ENCODE results near the gene PDLIM4.

PDLIM4 gene

DNA sequence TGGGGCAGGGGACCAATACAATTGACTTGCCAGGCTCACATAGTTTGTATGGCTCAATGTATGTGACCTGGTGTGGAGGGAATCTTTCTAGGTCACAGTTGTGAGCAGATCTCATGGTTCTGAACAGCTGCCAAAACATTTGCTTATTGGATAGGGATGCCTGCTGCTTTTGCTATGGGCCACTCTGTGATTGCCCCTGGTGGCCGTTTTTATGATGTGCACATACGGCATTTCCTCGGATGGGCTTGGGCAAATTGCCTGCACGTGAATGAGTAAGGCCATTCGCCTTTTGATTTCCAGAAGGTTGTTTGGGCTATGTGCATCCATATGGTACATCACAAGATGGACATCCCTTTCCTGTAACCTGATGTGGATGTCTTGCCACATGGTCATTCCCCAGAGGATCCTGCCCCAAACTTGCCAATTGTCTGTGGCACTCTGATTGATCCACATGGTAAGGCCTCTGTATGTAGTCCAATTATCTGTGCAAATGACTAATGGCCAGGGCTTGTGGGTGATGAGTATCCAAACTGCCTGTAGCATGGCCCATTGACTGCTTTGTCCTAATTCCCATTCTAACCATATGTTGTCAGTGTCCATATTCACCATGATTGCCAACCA lies 26.0 kb downstream of the PDLIM4 start:
- DNase-seq (ENCODE audit: low spot score): peak; percentile 82

DNA sequence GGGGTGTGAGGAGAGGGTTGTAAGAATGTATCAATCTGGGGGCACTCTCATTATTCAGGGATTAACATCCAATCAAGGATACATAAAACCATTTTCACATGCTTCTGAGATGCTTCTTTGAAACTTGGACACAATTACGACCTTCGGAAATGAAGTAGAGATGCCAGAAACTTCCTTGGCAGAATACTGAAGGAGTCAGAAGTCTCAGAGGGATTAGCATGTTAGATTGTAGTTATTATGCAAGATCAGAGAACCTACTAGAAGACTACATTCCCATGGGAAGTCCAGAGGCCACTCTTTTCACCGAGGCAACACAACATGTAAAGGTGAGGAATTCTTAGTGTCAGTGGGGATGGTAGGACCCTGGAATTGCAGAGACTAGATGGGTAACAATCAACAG lies 31.6 kb downstream of the PDLIM4 start:
- no peak for DNase-seq (ENCODE audit: low spot score)

GRCh38 chr5:132291026-132291425 lies 33.5 kb downstream of the PDLIM4 start:
- DNase-seq (ENCODE audit: low spot score): no peak

- DNase-seq (ENCODE audit: low spot score): peak; percentile 88
Observed at GRCh38 chr5:132293066-132293991, 35.8 kb downstream of the PDLIM4 start.

DNA sequence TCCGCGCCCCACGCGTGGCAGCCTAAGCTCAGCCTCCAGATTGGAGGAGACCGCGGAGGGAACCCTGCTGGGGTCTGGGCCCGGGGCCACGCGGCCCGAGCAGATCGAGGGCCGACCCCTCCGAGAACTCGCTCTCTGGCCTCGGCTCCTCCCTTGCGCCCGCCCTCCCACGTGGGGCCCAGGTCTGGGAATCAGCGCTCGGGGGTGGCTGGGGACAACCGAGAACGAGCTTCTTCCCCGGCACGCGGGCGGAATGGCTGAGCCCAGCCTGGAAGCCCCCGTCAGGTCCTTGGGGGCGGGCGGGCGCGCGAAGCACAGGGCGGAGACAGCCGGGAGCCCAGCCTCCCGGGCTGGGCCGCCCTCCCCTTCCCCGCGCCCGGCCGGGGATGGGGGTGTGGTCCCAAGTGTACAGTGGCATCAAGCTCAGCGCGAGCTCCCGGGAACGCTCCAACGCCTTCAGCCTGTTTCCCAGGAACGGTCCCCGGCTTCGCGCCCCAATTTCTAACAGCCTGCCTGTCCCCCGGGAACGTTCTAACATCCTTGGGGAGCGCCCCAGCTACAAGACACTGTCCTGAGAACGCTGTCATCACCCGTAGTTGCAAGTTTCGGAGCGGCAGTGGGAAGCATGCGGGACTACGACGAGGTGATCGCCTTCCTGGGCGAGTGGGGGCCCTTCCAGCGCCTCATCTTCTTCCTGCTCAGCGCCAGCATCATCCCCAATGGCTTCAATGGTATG lies 36.7 kb downstream of the PDLIM4 start, which contains the start of gene SLC22A4:
TSS of gene SLC22A4 (plus strand) at position 403 of the 736 bp plus-strand sequence. CDS start at position 626, 223 bp downstream.
- DNase-seq (ENCODE audit: low spot score): peak; percentile 96

DNA sequence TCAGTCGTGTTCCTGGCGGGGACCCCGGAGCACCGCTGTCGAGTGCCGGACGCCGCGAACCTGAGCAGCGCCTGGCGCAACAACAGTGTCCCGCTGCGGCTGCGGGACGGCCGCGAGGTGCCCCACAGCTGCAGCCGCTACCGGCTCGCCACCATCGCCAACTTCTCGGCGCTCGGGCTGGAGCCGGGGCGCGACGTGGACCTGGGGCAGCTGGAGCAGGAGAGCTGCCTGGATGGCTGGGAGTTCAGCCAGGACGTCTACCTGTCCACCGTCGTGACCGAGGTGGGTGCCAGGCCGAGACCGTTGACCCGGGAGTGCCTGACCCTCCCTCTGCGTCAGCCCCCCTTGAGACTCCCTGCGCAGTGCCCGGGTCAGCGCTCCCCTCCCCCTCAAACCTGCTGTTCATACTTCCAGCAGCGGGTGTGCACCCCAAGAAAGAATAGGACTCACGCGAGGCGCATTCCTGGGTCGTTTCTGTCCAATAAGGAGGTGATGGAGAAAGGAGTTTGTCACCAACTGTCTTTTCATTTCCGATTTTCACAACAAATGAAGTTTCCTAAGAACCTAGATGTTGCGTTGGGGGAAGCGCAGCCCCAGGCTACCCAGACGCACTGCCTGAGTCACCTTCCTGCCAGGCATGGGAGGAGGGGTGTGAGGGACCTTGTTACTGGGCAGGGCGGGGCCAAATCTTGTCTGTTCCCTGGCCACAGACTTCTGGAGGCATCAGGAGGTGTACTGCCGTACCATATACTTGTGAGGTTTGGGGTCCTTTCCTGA lies 37.4 kb downstream of the PDLIM4 start:
- DNase-seq (ENCODE audit: low spot score): peak; percentile 72

GRCh38 chr5:132295505-132296411 lies 38.3 kb downstream of the PDLIM4 start:
- no peak for DNase-seq (ENCODE audit: low spot score)

DNA sequence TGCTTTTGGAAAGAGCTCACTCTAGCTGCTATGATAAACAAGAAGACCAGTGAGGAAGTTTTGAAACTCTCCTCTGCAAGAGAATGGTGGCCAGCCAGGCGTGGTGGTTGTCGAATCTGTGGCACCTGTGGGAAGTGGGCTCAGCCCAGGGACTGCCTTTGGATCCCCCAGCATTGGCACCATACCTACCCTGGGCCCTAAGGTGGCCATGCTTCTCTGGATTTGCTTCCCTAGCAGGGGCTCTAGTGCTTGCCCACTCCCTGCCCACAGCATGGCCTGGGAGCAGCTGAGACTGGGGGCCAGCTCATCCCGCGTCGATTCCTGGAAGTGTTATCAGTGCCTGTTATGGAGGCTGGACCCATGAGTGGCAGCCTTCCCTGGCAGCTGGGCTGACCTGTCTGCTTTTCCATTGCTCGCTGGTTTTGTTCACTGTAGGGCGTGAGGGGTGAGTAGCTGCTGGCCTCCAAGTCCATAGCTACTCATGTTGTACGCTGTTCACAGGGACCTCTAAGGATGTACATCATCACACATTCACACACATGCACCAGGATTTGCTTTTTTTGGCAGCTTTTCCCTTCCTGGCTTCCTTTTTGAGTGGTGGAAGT lies 39.0 kb downstream of the PDLIM4 start:
- DNase-seq (ENCODE audit: low spot score): no peak

DNA sequence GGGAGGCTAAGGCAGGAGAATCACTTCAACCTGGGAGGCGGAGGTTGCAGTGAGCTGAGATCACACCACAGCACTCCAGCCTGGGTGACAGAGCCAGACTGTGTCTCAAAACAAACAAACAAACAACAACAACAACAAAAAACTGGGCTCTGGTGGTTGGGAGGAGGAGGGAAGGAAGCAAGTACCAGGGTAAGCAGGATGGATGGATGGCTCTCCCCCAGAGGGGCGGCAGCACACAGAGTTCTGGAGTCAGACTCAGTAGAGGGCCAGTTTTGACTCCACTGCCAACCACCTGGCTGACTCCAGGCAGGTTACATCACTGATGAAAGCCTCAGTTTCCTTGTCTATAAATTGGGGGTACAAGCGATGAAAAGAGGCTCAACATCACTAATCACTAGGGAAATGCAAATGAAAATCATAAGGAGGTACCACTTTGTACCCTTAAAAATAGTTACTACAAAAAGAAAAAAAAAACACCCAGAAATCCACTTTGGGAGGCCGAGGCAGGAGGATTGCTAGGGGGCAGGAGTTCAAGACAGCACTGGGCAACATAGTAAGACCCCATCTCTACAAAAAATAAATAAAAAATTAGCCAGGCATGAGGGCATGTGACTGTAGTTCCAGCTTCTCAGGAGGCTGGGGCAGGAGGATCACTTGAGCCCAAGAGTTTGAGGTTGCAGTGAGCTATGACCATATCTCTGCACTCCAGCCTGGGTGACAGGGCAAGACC lies 39.9 kb downstream of the PDLIM4 start:
- DNase-seq (ENCODE audit: low spot score): no peak

GRCh38 chr5:132298298-132299212 lies 41.1 kb downstream of the PDLIM4 start:
- DNase-seq (ENCODE audit: low spot score): no peak

GRCh38 chr5:132299917-132300316 lies 42.4 kb downstream of the PDLIM4 start:
- DNase-seq (ENCODE audit: low spot score): no peak

- no peak for DNase-seq (ENCODE audit: low spot score)
Observed at GRCh38 chr5:132300577-132301343, 43.3 kb downstream of the PDLIM4 start.

- no peak for DNase-seq (ENCODE audit: low spot score)
Observed at GRCh38 chr5:132301344-132302271, 44.1 kb downstream of the PDLIM4 start.

DNA sequence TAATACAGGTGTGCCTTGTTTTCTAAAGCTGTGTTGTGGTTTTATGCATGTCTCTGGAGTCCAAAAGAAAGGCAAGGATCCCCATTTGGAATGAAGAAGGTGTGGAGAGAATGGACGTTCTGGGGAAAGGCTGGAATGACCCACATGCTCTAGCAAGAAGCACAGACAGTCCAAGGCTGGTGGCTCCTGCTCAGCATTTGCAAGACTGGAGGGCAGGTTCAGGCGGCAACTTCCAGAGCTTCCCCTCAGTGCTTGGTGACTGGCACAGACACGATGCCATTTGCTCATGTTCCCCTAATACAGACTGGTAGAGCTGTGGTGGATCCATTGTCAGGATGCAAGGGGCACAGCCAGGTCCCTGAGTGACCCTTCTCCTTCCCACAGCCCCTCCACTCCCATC lies 44.9 kb downstream of the PDLIM4 start:
- no peak for DNase-seq (ENCODE audit: low spot score)

DNA sequence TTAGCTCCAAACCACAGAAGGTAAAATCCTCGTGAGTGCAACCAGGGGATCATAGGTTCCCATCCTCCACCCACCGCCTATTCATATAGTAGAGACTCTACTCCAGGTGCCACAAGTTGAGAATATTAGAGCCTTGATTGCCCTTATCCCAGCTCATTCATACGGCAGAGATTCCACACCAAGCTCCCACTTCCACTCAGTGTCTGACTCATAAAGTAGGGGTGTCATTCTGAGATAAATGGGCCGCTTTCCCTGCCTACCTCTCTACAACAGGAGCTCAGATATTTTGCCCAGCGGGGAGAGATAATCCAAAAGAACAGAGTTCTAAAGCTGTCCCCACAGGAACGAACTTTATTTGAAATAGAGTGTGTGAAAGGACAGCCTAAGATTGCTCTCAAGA lies 46.1 kb downstream of the PDLIM4 start:
- DNase-seq (ENCODE audit: low spot score): no peak

GRCh38 chr5:132305420-132305819 lies 47.9 kb downstream of the PDLIM4 start:
- no peak for DNase-seq (ENCODE audit: low spot score)

DNA sequence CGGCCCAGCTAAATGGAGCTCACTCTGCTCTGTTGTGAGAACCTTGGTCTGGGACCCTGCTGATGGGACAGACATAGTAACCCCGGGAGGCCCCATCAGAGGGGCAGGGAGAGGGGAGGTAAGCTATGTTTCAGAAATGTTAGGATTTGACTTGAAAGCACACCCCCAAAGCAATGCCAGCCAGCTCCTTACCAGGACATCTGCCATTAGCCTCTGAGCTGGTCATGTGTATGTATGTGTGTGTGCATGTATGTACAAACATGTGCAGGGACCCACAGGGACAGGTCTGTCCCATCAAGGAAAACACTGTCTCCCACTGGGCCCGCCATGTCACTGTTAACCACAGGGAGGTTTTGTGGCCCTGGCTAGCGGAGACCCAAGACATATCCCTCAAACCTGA lies 51.2 kb downstream of the PDLIM4 start:
- no peak for DNase-seq (ENCODE audit: low spot score)

Measured in AG08396 (cell line).